ENCODE measurements around the gene JARID2. TPM values are rescaled to one million over a fixed set of nuclear protein-coding genes. Genes with fewer than 3 reads are reported as not detected.

Gene JARID2
- total and polyA plus RNA-seq, 9 of the 15 experiments (the other 6 are each of a cell fraction or from before 2014, with no cell fraction given) = 5.0 to 29.0 (median 15.6) TPM

DNA sequence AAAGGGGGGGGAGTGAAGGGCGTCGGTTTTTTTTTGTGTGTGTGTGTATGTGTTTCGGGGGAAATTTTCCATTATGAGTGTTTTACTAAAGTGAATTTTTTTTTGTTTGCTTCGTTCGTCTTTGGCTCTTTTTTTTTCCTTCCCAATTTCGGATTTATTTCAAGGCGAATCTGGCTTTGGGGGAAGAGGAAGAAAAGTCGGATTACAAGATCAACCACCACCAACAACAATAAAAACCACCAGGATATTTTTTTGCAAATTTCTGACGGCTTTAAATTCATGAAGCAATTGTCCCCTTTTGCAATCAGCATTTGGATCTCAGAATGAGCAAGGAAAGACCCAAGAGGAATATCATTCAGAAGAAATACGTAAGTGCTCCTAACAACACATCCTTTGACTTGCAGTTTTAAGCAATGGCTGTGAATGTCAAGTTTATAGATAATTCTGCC is 372 bp downstream of the JARID2 start (continued):
- TF ChIP-seq, protein P1, sequence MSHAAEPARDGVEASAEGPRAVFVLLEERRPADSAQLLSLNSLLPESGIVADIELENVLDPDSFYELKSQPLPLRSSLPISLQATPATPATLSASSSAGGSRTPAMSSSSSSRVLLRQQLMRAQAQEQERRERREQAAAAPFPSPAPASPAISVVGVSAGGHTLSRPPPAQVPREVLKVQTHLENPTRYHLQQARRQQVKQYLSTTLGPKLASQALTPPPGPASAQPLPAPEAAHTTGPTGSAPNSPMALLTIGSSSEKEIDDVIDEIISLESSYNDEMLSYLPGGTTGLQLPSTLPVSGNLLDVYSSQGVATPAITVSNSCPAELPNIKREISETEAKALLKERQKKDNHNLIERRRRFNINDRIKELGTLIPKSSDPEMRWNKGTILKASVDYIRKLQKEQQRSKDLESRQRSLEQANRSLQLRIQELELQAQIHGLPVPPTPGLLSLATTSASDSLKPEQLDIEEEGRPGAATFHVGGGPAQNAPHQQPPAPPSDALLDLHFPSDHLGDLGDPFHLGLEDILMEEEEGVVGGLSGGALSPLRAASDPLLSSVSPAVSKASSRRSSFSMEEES (CRISPR knock-in tag; IDR thresholded peaks at IDR 0.05) = no peak
- TF ChIP-seq KAT7 (CRISPR knock-in tag; IDR thresholded peaks at IDR 0.05; ENCODE audit: borderline replicate concordance) (peak; percentile 77; the same call in 1 of the 2 replicates), ZNF239 (CRISPR knock-in tag; IDR thresholded peaks at IDR 0.05) (no peak), CXXC5 (CRISPR knock-in tag; IDR thresholded peaks at IDR 0.05) (no peak), ZKSCAN8 (CRISPR knock-in tag; IDR thresholded peaks at IDR 0.05) (no peak), YY1 (IDR thresholded peaks at IDR 0.05; ENCODE audit: borderline replicate concordance in 1 of 3, control insufficient read depth in 1 of 3, extremely low read depth in 1 of 3, insufficient read depth in 3 of 3, insufficient read length in 1 of 3, insufficient replicate concordance in 2 of 3, low read depth in 1 of 3, low read length in 2 of 3) (no peak), ZNF134 (CRISPR knock-in tag; conservative IDR thresholded peaks at IDR 0.05) (no peak), SRSF1 (IDR thresholded peaks at IDR 0.05; ENCODE audit: low read depth, low read length) (no peak), ZNF217 (CRISPR knock-in tag; IDR thresholded peaks at IDR 0.05) (no peak), OTX1 (CRISPR knock-in tag; IDR thresholded peaks at IDR 0.05) (no peak), STAT5A (IDR thresholded peaks at IDR 0.05; ENCODE audit: borderline replicate concordance, low read length) (no peak), SAFB (IDR thresholded peaks at IDR 0.05; ENCODE audit: borderline replicate concordance, low read depth, low read length) (no peak), KLF10 (CRISPR knock-in tag; IDR thresholded peaks at IDR 0.05) (no peak), GABPB1 (CRISPR knock-in tag; IDR thresholded peaks at IDR 0.05) (0 out of 2 replicates have a peak, but pooled peaks have one; percentile 11), NFATC3 (IDR thresholded peaks at IDR 0.05) (peak; percentile 43), HDAC1 (IDR thresholded peaks at IDR 0.05) (no peak)
- TF ChIP-seq, protein P2, sequence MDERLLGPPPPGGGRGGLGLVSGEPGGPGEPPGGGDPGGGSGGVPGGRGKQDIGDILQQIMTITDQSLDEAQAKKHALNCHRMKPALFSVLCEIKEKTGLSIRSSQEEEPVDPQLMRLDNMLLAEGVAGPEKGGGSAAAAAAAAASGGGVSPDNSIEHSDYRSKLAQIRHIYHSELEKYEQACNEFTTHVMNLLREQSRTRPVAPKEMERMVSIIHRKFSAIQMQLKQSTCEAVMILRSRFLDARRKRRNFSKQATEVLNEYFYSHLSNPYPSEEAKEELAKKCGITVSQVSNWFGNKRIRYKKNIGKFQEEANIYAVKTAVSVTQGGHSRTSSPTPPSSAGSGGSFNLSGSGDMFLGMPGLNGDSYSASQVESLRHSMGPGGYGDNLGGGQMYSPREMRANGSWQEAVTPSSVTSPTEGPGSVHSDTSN (CRISPR knock-in tag; IDR thresholded peaks at IDR 0.05; ENCODE audit: low read depth) = no peak
- TF ChIP-seq, protein P2 (tag; conservative IDR thresholded peaks at IDR 0.05; ENCODE audit: low read depth) = no peak
- TF ChIP-seq, protein P3, sequence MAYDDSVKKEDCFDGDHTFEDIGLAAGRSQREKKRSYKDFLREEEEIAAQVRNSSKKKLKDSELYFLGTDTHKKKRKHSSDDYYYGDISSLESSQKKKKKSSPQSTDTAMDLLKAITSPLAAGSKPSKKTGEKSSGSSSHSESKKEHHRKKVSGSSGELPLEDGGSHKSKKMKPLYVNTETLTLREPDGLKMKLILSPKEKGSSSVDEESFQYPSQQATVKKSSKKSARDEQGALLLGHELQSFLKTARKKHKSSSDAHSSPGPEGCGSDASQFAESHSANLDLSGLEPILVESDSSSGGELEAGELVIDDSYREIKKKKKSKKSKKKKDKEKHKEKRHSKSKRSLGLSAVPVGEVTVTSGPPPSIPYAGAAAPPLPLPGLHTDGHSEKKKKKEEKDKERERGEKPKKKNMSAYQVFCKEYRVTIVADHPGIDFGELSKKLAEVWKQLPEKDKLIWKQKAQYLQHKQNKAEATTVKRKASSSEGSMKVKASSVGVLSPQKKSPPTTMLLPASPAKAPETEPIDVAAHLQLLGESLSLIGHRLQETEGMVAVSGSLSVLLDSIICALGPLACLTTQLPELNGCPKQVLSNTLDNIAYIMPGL (CRISPR knock-in tag; IDR thresholded peaks at IDR 0.05) = no peak
- TF ChIP-seq, protein P4, sequence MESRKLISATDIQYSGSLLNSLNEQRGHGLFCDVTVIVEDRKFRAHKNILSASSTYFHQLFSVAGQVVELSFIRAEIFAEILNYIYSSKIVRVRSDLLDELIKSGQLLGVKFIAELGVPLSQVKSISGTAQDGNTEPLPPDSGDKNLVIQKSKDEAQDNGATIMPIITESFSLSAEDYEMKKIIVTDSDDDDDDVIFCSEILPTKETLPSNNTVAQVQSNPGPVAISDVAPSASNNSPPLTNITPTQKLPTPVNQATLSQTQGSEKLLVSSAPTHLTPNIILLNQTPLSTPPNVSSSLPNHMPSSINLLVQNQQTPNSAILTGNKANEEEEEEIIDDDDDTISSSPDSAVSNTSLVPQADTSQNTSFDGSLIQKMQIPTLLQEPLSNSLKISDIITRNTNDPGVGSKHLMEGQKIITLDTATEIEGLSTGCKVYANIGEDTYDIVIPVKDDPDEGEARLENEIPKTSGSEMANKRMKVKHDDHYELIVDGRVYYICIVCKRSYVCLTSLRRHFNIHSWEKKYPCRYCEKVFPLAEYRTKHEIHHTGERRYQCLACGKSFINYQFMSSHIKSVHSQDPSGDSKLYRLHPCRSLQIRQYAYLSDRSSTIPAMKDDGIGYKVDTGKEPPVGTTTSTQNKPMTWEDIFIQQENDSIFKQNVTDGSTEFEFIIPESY (CRISPR knock-in tag; IDR thresholded peaks at IDR 0.05) = no peak

All from K562 (cell line).